Activated gamma-delta T cell (primary cell): ENCODE data around the gene ARHGAP27.

Experiments used
- DNase-seq: peaks from one replicate; lab custom pipeline; 2025; lab: John Stamatoyannopoulos, UW

ARHGAP27 gene

GRCh38 chr17:45408611-45409421 lies 23.9 kb downstream of the ARHGAP27 start:
- no peak for DNase-seq

DNA sequence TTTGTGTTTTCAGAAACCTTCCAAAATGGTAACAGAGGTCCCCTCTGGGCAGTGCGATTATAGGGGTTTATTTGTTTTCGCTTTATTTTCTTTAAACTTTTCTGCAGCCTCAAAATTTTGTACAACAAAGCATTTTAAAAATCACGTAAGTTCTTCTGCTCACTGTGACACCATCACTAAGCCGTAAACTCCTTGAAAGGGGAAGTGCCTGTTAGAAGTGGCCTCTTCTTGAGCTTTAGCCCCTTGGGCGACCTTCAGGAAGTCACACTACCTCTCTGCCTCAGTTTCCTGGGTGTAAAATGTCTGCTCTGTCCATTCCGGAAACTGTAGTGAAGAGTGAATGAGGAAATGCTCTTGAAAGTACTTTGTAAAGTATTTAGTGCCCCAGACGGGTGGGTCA lies 26.6 kb downstream of the ARHGAP27 start:
- no peak for DNase-seq

- no peak for DNase-seq
These were observed 27.2 kb downstream of the ARHGAP27 start for GRCh38 chr17:45405250-45406086.

- DNase-seq: no peak
These were observed 27.8 kb downstream of the ARHGAP27 start for GRCh38 chr17:45404870-45405249.

DNA sequence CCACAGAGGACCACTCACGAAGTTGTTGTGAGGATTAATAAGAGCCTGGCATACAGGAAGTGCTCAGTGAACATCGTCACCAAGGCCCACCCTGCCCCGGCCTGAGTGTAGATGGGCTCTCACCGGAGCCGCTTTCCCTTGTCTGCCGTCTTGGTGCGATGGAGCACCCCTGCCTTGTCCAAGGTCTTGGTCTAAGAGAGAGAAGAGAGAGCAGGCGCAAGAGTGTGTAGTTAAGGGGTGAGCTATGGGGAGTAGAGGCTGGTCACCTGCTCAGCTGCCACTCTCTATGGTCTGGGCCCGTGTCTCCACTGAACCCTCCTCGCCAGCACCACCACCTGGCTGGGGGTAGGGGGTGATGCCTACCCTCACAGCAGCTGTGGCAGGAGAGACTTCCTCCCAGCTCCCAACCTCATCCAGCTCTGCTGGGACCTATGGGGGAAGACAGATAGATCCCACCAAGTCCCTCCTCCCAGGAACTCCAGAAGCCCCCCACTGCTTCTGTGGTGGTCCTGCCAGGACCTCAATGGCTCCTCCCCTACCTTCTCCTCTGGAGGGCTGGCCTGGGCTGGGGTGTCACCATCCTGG lies 28.7 kb downstream of the ARHGAP27 start:
- DNase-seq: no peak

- no peak for DNase-seq
These were observed 29.8 kb downstream of the ARHGAP27 start for GRCh38 chr17:45402916-45403315.

GRCh38 chr17:45398800-45399199 lies 33.9 kb downstream of the ARHGAP27 start:
- no peak for DNase-seq

GRCh38 chr17:45397796-45398195 lies 34.9 kb downstream of the ARHGAP27 start:
- no peak for DNase-seq

- DNase-seq: no peak
These were observed 36.0 kb downstream of the ARHGAP27 start for GRCh38 chr17:45396496-45397205.

DNA sequence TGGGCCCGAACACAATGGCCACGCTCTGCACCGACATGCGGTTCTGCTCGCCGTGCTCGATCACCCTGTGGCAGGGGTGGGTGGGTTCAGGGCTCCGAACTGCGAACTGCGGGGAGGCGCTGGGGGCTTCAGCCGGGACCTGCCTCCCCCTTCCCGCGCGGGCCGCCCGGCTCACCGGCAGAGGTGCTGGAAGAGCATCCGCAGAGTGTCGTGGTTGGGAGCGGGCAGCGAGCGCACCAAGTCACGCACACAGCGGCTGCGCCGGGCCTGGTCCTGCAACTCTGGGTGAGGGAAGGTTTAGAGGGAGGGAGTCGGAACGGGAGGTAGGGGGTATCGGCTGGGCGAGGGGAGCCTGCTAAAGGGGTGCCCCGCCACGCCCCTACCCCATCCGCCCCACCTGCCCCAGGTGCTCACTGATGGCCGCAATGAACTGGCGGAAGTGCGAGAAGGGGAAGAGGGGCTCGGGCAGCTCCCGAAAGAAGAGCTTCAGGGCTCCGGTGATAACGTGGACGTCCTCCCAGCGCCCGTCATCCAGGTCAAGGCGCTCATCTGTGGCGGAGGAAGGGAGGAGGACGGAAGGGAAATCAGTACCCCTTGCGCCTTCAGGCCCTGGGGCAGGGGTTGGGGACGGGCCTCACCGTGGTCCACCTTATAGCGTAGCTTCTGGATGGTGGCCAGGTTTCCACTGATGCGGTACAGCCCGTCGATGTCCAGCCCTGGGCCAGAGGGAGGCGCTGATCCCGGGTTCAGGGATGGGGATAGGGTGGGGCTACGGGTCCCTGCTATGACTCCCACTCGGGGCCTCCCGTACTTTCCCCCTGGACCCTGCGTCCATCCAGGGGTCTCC lies 36.9 kb downstream of the ARHGAP27 start:
- no peak for DNase-seq

DNA sequence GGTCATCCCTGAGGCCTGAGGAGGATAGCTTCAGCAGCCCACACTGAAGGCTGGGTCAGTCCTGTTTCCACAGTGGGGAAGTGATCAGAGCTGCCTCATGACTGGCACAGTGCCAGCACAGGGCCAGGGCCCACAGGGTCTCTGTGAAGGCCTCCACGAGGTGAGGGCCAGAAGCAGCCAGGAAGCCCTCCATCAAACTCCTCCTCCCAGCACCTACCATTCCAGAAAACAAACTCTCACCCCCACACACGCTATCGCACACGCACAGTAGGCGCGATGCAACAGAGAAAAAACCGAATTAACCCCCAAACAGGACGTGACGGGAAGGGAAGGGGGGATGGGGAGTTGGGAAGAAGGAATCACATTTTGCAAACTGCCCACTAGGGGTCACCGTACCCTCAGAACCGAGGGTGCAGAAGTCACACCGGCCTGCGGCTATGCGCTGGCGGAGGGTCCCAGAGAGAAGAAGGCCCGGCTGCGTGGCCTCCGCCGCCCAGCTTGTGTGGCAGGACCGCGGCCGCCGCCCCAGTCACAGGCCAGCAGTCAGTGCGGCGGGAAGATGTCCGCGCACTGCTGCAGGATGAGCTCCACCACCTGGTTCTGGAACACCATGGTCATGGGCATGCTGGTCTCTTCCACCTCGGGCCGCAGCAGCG lies 37.6 kb downstream of the ARHGAP27 start:
- no peak for DNase-seq

- DNase-seq: no peak
These were observed 38.1 kb downstream of the ARHGAP27 start for GRCh38 chr17:45394564-45394912.

GRCh38 chr17:45394091-45394490 lies 38.6 kb downstream of the ARHGAP27 start:
- no peak for DNase-seq

DNA sequence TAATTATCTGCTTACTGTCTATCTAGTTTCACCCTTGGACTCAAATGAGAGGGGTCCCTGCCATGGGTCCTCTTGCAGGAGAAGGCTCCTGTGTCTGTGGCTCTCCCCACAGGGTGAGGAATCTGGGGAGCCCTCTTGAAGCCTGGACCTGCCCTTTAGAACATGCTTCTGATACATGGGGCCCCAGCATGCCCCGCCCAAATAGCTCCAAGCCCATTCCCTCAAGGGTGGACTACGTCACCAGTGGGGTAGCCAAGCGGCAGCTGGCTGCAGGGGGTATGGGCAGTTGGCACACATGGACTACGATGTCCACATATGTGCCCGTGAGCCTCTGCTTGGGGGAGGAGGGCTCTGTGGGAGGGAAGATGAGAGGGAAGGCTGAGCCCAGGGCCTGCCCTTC lies 39.3 kb downstream of the ARHGAP27 start:
- no peak for DNase-seq

DNA sequence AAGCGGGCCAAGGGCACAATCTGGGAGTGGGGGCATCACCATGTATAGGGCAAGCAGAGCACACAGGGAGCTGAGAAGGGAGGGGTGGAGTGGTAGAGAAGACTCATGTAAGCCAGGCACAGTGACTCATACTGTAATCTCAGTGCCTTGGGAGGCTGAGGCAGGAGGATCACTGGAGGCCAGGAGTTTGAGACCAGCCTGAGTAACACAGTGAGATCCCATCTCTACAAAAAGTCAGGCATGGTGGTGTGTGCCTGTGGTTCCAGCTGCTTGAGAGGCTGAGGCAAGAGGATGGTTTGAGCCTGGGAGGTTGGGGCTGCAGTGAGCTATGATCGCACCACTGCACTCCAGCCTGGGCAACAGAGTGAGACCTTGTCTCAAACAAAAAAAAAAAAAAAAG lies 40.8 kb downstream of the ARHGAP27 start:
- DNase-seq: no peak

DNA sequence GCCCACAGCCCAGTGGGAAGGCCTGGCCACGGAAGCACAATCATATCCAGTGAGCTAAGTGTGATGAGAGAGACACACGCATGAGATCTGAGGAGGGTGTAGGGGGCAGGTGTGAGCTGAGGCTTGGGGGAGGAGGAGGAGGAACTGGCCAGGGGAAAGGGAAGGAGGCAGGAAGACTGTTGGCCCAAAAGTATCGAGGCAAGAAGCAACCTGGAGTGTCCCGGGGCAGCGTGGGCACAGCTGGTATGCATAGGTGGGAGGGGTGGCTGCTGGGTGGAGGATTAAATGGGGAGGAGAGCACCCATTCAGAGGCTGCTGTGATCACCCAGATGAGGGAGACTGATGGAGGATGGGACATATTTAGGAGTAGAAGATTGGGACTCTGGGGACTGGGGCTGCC lies 41.4 kb downstream of the ARHGAP27 start:
- DNase-seq: no peak

- DNase-seq: no peak
These were observed 43.3 kb downstream of the ARHGAP27 start for GRCh38 chr17:45389354-45389753.

DNA sequence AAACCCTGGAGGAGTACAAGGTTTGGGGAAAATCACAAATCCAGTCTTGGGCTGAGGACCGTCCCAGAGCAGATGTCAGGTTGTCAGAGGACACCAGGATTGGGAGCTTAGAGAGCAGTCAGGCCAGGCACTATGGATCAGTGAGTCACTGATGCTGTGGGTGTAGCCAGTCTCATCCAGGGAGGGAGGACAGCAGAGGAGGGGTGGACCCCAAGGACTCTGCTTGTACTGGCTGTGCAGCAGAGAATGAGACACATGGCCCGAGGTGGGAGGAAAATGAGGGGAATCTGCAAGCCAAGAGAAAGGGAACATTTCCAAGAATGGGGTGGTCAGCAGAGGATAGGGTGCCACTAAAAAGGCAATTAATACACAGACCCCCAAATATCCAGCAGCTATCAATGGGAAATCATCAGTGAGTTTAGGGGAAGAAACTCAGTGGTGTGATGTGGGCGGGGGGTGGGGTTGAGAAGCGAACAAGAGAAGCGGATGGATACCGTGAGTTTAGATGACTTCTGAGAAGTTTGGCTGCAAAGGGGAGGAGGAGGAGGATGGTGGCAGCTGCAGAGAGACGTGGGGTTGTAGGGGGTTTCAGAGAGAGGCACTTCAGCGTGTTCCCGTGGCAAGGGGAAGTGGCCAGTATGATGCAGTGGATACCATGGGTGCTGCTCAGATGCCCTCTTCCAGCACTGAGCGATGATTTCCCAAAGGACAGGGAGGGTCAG lies 43.9 kb downstream of the ARHGAP27 start:
- no peak for DNase-seq

DNA sequence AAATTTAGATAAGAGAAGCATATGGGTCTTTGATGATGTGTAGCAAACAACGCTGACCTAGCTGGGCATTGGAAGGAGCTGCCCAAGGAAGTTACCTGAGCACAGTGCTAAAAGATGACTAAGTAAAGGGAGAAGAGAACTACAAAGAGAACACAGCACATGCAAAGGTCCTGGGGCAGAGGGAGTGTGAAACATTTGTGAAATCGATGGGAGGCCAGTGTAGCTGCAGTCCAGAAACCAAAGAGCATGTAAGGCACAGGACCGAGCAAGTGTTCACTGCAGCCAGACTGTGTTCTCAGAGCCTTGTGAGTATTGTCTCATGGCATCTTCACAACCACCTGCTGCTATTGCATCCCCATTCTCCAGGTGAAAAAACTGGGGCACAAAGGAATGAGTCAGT lies 44.9 kb downstream of the ARHGAP27 start:
- DNase-seq: no peak

DNA sequence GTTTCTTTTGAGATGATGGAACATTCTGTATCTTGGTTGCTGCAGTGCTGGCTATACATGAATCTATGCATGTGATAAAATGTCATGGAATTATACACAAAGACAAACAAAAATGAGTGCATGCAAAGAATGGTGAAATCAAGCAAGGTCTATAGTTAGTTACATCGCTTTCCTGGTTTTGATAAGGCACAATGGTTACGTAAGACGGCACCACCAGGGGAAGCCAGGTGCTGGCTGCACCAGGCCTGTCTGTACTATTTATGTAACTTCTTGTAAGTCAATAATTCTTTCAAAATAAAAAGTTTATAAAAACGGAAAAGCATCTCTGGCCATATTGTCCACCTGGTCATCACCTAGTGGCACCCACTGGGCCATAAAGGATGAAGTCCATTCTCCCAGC lies 46.5 kb downstream of the ARHGAP27 start:
- no peak for DNase-seq
